GM19455 (cell line): Measurements from ENCODE around the gene TOMM7.
"Not testable (repeated sequence)": the region's sequence is repeated elsewhere in the genome, so short reads cannot be mapped to it uniquely, and the experiment has no call there.

Experiments
- ATAC-seq: cut with Tn5 transposase; IDR thresholded peaks from one replicate; pipeline ENCODE4 v1.9.1; 2021; ENCODE audit not compliant: unreplicated experiment

The TOMM7 gene

DNA sequence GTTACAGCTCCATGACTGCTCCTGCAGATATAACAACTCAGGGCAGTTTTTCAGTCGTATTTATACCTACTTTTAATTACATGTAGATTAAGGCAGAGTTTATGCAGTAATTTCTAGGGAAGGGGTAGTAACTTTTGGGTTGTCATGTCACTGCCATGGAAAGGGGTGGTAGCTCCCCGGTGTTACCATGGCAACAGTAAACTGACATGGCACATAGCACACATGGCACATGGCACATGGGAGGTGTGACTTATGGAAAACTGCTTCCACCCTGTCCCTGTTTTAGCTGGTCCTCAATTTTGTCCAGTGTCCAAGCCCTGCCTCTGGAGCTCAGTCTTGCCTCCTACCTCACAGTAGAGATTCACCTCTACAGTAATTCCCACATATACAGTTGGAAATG, 3.9 kb upstream of the TOMM7 start:
- ATAC-seq, result no peak

DNA sequence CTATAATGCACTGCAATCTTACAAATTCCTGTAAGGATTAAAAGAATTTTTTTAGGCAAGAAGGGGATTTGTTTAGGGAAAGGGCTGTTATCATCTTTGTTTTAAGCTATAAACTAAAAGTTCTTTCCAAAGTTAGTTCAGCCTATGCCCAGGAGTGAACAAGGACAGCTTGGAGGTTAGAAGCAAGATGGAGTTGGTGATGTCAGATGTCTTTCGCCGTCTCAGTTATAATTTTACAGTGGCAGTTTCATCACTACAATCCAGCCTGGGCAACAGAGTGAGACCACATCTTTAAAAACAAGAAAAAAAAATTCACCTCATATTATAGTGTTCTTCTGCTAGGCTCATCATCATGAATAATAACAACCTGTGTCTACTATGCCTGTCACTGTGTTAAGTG, 2.1 kb upstream of the TOMM7 start:
- ATAC-seq, result no peak

DNA sequence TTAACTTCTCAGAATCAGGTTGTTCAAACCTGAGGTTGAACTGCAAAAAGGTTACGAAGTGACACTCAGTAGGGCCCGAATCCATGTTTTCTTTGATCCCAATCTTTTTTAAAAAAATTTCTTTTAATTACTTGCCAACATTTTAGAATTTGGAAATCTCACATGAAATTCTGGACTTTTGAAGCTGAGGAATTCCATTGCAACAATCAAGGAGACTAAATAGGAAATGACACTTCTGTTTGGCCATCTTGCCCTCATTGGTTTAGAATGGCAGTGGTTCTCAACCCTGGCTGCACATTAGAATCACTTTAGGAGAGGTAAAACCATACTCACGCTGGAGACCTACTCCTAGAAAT, 471 bp upstream of the TOMM7 start:
- peak; percentile 24 for ATAC-seq

GRCh38 chr7:22821702-22822485, 755 bp downstream of the TOMM7 start:
- ATAC-seq, result peak; percentile 16

GRCh38 chr7:22819476-22819875, 3.2 kb downstream of the TOMM7 start:
- no peak for ATAC-seq

DNA sequence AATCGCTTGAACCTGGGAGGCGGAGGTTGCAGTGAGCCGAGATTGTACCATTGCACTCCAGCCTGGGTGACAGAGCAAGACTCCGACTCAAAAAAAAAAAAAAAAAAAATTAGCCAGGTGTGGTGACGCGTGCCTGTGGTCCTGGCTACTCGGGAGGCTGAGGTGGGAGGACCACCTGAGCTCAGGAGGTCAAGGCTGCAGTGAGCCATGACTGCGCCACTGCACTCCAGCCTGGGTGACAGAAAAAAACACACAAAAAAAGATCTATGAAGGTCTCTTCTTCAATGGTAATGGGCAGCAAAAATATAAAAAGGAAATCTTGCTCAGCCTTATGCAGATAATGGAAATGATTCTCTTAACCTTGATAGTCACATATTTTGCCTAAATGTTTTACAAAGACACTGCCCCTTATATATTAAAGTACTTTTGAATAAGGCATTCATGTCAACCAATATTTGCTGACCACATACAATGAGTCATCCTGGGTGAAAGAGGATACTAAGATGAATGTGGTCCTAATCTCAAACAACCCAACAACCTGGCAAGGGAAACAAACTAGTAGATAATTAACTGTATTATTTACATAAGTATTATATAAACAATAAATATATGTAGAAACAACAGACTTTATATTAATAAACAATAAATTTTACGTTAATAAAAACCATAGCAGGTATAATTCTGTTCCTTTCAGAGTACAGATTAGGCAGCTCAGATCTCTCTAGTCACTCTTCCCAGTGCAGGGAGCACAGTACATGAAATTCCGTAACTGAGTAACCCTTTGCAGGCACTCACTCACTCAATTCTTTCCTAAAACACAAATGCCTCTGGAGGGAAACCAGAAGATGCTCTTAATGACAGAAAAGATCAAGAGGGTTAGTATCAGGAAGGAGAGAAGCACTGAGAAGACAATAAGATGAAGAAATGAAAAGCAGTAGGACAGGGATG, 8.1 kb downstream of the TOMM7 start:
- no peak for ATAC-seq

- no peak for ATAC-seq
Measured at GRCh38 chr7:22812353-22812752, 10.3 kb downstream of the TOMM7 start.

- no peak for ATAC-seq
Measured at GRCh38 chr7:22811746-22812280, 10.8 kb downstream of the TOMM7 start.

- ATAC-seq, result no peak
Measured at GRCh38 chr7:22810843-22811242, 11.8 kb downstream of the TOMM7 start.

GRCh38 chr7:22809902-22810642, 12.6 kb downstream of the TOMM7 start:
- ATAC-seq, result no peak

DNA sequence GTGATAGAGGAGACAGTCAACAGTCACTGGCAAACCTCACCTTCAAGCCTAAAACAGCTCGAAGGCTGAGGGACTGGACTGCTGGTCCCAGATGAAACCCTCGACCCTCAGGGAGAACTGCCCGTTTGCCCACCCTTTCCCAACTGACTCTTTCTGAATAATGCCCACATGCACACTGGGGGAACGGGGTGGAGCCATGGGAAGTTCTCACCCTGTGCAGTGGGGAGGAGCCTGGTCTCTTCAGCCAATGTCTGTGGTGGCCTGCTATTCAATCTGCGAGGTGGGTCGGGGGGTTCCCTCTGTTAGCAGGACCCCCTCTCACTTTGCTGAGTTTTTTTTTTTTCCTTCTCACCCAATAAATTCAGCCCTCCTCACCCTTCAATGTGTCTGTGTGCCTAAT, 14.5 kb downstream of the TOMM7 start:
- no peak for ATAC-seq

DNA sequence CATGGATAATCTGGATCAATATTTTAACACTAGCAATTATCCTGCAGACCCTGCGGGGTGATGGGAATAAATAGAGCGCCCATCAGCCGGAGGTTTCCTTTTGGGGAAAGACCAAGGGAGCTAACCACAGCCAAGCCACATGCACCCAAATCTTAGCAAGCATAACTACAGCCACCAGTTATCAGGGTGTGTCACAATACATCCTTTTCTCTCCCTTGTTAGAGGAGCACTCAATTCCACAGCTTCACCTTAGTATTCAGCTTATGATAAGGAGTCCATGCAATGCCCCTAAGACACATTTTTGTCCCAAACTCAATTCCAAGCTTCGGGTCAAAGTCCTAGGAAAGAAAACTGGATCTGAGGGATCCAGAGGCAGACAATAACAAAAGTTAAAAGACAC, 15.9 kb downstream of the TOMM7 start:
- ATAC-seq, result no peak

DNA sequence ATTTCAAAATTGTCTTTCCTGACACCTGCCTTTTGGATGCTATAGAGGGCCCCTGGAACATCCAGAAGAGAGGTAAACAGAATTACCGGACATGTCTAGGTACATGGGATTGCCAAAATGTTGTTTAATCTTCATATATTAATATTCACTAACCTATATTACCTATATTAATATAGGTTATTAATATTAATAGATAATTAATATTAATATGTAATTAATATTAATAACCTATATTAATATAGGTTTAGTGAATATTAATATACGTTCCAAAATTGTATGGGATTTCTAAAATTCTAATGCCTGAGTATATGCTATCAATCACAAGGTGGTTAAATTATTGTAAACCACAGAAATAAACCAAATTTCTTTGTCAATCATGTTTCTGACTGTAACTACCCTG, 17.4 kb downstream of the TOMM7 start:
- no peak for ATAC-seq

GRCh38 chr7:22802831-22803230, 19.8 kb downstream of the TOMM7 start:
- not testable (repeated sequence) for ATAC-seq

GRCh38 chr7:22802426-22802825, 20.2 kb downstream of the TOMM7 start:
- no peak for ATAC-seq

DNA sequence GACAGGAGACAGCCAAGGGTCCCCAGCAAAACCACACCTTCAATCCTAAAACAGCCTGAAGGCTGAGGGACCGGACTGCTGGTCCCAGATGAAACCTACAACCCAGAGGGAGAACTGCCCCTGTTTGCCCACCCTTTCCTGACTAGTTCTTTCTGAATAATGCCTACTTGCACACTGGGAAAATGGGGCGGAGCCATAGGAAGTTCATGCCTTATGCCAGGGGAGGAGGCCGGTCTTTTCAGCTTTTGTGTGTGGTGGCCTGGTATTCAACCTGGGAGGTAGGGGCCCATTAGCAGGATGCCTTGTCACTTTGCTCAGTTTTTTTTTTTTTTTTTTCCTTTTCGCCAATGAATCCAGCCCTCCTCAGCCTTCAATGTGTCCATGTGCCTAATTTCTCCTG, 20.7 kb downstream of the TOMM7 start:
- ATAC-seq, result no peak

DNA sequence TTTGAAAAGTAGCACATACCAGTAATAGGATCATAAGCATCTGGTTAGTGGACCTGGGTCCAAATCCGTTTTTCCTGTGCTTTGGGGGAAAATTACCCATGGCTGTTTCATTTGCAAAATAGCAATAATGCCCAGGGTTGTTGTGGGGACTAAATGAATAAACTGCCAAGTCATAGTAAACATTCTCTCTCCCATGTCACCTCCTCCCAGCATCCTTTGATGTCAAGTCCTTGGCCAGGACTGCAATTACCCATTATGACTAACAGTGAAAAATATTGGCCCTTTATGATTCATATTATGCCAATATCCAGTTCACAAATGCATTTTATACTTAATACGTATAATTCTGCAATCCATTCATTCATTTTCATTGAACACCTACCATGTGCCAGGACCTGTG, 23.0 kb downstream of the TOMM7 start:
- no peak for ATAC-seq

GRCh38 chr7:22793593-22794462, 28.8 kb downstream of the TOMM7 start:
- ATAC-seq, result no peak

DNA sequence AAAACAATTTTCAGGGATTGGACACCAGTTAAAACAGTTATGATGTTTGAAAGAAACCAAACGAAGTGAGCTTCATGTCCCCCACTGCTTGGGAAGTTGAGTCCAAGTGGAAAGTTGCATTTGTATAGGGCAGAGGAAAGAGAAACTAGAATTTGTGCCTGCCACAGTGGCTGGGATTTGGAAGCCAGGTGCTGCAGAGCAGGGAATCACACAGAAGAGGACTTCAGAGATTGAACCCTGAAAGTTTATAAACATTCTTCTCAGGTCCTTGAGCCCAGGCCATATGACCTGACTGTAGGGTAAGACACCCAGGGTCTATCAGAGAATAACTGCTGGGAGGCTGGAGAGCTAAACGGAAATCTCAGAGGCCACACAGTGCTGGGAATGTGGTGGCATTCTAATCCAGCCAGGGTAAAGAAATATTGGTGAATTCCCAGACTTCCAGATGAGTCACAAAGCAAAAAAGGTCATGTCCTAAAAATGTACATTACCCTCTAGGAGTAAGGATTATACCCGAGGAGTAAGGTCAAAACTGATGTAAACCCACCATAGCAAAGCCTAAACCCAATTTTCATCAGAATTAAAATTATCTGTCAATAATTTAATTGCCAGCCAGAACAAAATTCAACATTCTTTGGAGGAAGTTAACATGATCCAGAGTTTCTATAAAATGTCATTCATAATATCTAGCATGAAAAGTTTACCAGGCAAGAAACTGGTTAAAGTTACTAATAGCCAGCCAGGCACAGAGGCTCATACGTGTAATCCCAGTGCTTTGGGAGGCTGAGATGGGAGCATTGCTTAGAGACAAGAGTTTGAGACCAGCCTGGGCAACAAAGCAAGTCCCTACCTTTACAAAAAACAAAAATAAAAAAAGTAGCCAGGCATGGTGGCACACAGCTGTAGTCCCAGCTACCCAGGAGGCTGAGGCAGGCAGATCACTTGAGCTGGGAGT, 31.2 kb downstream of the TOMM7 start:
- ATAC-seq, result no peak
